IgD-negative memory B cell (primary cell): ENCODE results near the gene ANXA1. TPM values are rescaled to one million over a fixed set of nuclear protein-coding genes. Genes with fewer than 3 reads are reported as not detected.

ENCODE experiments used
- H3K27ac Mint-ChIP-seq, 3 donors: one replicate each; pipeline ENCODE4 v1.8.0; 2020 to 2022; ENCODE audit warnings: mild to moderate bottlenecking in 3 of 3, mixed read lengths in 3 of 3, moderate library complexity in 1 of 3
- H3K27me3 Mint-ChIP-seq: one replicate; pipeline ENCODE4 v1.8.0; 2021; ENCODE audit warnings: mixed read lengths
- H3K36me3 Mint-ChIP-seq: one replicate; pipeline ENCODE4 v1.8.0; 2020; ENCODE audit warnings: mild to moderate bottlenecking, mixed read lengths
- H3K4me1 Mint-ChIP-seq, 3 donors: one replicate each; pipeline ENCODE4 v1.8.0; 2020 to 2022; ENCODE audit warnings: mixed read lengths in 3 of 3, mild to moderate bottlenecking in 1 of 3
- H3K4me3 Mint-ChIP-seq, 4 donors: one replicate each; pipeline ENCODE4 v1.8.0; 2020 to 2022; ENCODE audit warnings: mild to moderate bottlenecking in 4 of 4, mixed read lengths in 4 of 4, moderate library complexity in 3 of 4
- H3K9me3 Mint-ChIP-seq, 3 donors: one replicate each; pipeline ENCODE4 v1.8.0; 2020 to 2021; ENCODE audit warnings: mixed read lengths in 3 of 3, mild to moderate bottlenecking in 1 of 3
- polyA plus RNA-seq: library from polyadenylated mRNA; unstranded; fragments of 300-500 nt; fragmentation: Illumina TruSeq; gene quantifications from one replicate; pipeline ENCODE4 v1.2.3, GENCODE V29; 2021

ANXA1 gene
- polyA plus RNA-seq, 1 donor from 2014 or later = 10.3 TPM

- Mint-ChIP-seq H3K9me3 (no peaks in the 10 kb centered on the region), H3K4me1 (peaks cover 5 to 11% (median 10%) of the 10 kb centered on the region in 3 donors), H3K27me3 (peaks cover 2% of the 10 kb centered on the region), H3K36me3 (no peaks in the 10 kb centered on the region), H3K27ac (peak overlapping the region; percentile 33 to 93 (median 48)), H3K4me3 (peak overlapping the region; percentile 80 to 97 (median 88))
Measured at GRCh38 chr9:73132034-73132776, 19.5 kb upstream of the ANXA1 start.

GRCh38 chr9:73133022-73133651 lies 18.5 kb upstream of the ANXA1 start:
- H3K27ac Mint-ChIP-seq = no peak overlapping the region
- H3K9me3 Mint-ChIP-seq = no peaks in the 10 kb centered on the region
- H3K4me1 Mint-ChIP-seq = peaks cover 5 to 11% (median 10%) of the 10 kb centered on the region in 3 donors
- H3K4me3 Mint-ChIP-seq = peak overlapping the region; percentile 16 to 94 (median 35)
- H3K36me3 Mint-ChIP-seq = no peaks in the 10 kb centered on the region
- peaks cover 2% of the 10 kb centered on the region for H3K27me3 Mint-ChIP-seq

GRCh38 chr9:73133921-73134407 lies 17.7 kb upstream of the ANXA1 start:
- no peak overlapping the region for H3K4me3 Mint-ChIP-seq
- peaks cover 2% of the 10 kb centered on the region for H3K27me3 Mint-ChIP-seq
- H3K27ac Mint-ChIP-seq = peak overlapping the region in 1 of 3 donors; percentile 27

GRCh38 chr9:73135394-73135793 lies 16.3 kb upstream of the ANXA1 start:
- no peak overlapping the region for H3K27ac Mint-ChIP-seq
- no peaks in the 10 kb centered on the region for H3K36me3 Mint-ChIP-seq
- no peak overlapping the region for H3K4me3 Mint-ChIP-seq
- peaks cover 5 to 11% (median 10%) of the 10 kb centered on the region in 3 donors for H3K4me1 Mint-ChIP-seq
- H3K9me3 Mint-ChIP-seq = no peaks in the 10 kb centered on the region
- peaks cover 2% of the 10 kb centered on the region for H3K27me3 Mint-ChIP-seq

More at GRCh38 chr9:73133921-73134407, 17.7 kb upstream of the ANXA1 start:
- peaks cover 5 to 11% (median 10%) of the 10 kb centered on the region in 3 donors for H3K4me1 Mint-ChIP-seq
- H3K36me3 Mint-ChIP-seq = no peaks in the 10 kb centered on the region
- H3K9me3 Mint-ChIP-seq = no peaks in the 10 kb centered on the region

GRCh38 chr9:73137286-73137899 lies 14.3 kb upstream of the ANXA1 start:
- no peaks in the 10 kb centered on the region for H3K9me3 Mint-ChIP-seq
- no peak overlapping the region for H3K27ac Mint-ChIP-seq
- H3K4me1 Mint-ChIP-seq = peaks cover 3 to 5% (median 4%) of the 10 kb centered on the region in 3 donors
- H3K4me3 Mint-ChIP-seq = no peak overlapping the region
- no peaks in the 10 kb centered on the region for H3K36me3 Mint-ChIP-seq
- H3K27me3 Mint-ChIP-seq = peaks cover 2% of the 10 kb centered on the region

GRCh38 chr9:73137914-73138313 lies 13.8 kb upstream of the ANXA1 start:
- Mint-ChIP-seq H3K9me3 (no peaks in the 10 kb centered on the region), H3K27ac (no peak overlapping the region), H3K36me3 (no peaks in the 10 kb centered on the region), H3K4me1 (peaks cover 0 to 5% (median 2%) of the 10 kb centered on the region in 3 donors), H3K27me3 (peaks cover 2% of the 10 kb centered on the region), H3K4me3 (no peak overlapping the region)

- Mint-ChIP-seq H3K4me3 (no peak overlapping the region), H3K27me3 (peaks cover 2% of the 10 kb centered on the region), H3K9me3 (no peaks in the 10 kb centered on the region), H3K36me3 (no peaks in the 10 kb centered on the region), H3K27ac (no peak overlapping the region), H3K4me1 (peaks cover 0 to 3% (median 2%) of the 10 kb centered on the region in 3 donors)
Measured at GRCh38 chr9:73138516-73138915, 13.1 kb upstream of the ANXA1 start.

- H3K27ac Mint-ChIP-seq = no peak overlapping the region
- no peaks in the 10 kb centered on the region for H3K27me3 Mint-ChIP-seq
- H3K4me1 Mint-ChIP-seq = no peaks in the 10 kb centered on the region
- H3K4me3 Mint-ChIP-seq = no peak overlapping the region
- H3K9me3 Mint-ChIP-seq = no peaks in the 10 kb centered on the region
- H3K36me3 Mint-ChIP-seq = no peaks in the 10 kb centered on the region
Measured at GRCh38 chr9:73141282-73141681, 10.4 kb upstream of the ANXA1 start.

- no peaks in the 10 kb centered on the region for H3K36me3 Mint-ChIP-seq
Measured at GRCh38 chr9:73143711-73144328, 7.8 kb upstream of the ANXA1 start.

GRCh38 chr9:73146111-73146815 lies 5.4 kb upstream of the ANXA1 start:
- H3K36me3 Mint-ChIP-seq = no peaks in the 10 kb centered on the region
- H3K9me3 Mint-ChIP-seq = no peaks in the 10 kb centered on the region
- peaks cover 0 to 6% (median 0%) of the 10 kb centered on the region in 3 donors for H3K4me1 Mint-ChIP-seq
- H3K4me3 Mint-ChIP-seq = no peak overlapping the region
- H3K27me3 Mint-ChIP-seq = no peaks in the 10 kb centered on the region
- H3K27ac Mint-ChIP-seq = no peak overlapping the region

More at GRCh38 chr9:73143711-73144328, 7.8 kb upstream of the ANXA1 start:
- peaks cover 0 to 4% (median 0%) of the 10 kb centered on the region in 3 donors for H3K4me1 Mint-ChIP-seq
- H3K4me3 Mint-ChIP-seq = no peak overlapping the region
- no peaks in the 10 kb centered on the region for H3K27me3 Mint-ChIP-seq
- no peak overlapping the region for H3K27ac Mint-ChIP-seq
- H3K9me3 Mint-ChIP-seq = no peaks in the 10 kb centered on the region

GRCh38 chr9:73148447-73148937 lies 3.2 kb upstream of the ANXA1 start:
- H3K9me3 Mint-ChIP-seq = no peaks in the 10 kb centered on the region
- no peak overlapping the region for H3K27ac Mint-ChIP-seq
- H3K36me3 Mint-ChIP-seq = no peaks in the 10 kb centered on the region
- peaks cover 0 to 6% (median 0%) of the 10 kb centered on the region in 3 donors for H3K4me1 Mint-ChIP-seq
- no peak overlapping the region for H3K4me3 Mint-ChIP-seq
- H3K27me3 Mint-ChIP-seq = no peaks in the 10 kb centered on the region

- no peaks in the 10 kb centered on the region for H3K9me3 Mint-ChIP-seq
- no peak overlapping the region for H3K4me3 Mint-ChIP-seq
- no peaks in the 10 kb centered on the region for H3K36me3 Mint-ChIP-seq
- H3K27me3 Mint-ChIP-seq = no peaks in the 10 kb centered on the region
- peaks cover 0 to 6% (median 0%) of the 10 kb centered on the region in 3 donors for H3K4me1 Mint-ChIP-seq
- H3K27ac Mint-ChIP-seq = no peak overlapping the region
Measured at GRCh38 chr9:73149371-73150067, 2.1 kb upstream of the ANXA1 start.

- H3K4me3 Mint-ChIP-seq = no peak overlapping the region
- H3K27me3 Mint-ChIP-seq = no peaks in the 10 kb centered on the region
- H3K4me1 Mint-ChIP-seq = peaks cover 0 to 6% (median 0%) of the 10 kb centered on the region in 3 donors
- no peaks in the 10 kb centered on the region for H3K36me3 Mint-ChIP-seq
- no peaks in the 10 kb centered on the region for H3K9me3 Mint-ChIP-seq
- no peak overlapping the region for H3K27ac Mint-ChIP-seq
Measured at GRCh38 chr9:73152543-73152844, 829 bp downstream of the ANXA1 start.

GRCh38 chr9:73152953-73153352 lies 1.3 kb downstream of the ANXA1 start:
- Mint-ChIP-seq H3K4me3 (peak overlapping the region in 1 of 4 donors; percentile 36), H3K27me3 (no peaks in the 10 kb centered on the region), H3K9me3 (no peaks in the 10 kb centered on the region), H3K27ac (no peak overlapping the region), H3K36me3 (no peaks in the 10 kb centered on the region), H3K4me1 (peaks cover 0 to 6% (median 0%) of the 10 kb centered on the region in 3 donors)
